ENCODE data around the gene BCAR3. TPM values are rescaled to one million over a fixed set of nuclear protein-coding genes. Genes with fewer than 3 reads are reported as not detected.
"Not testable (repeated sequence)": the region's sequence is repeated elsewhere in the genome, so short reads cannot be mapped to it uniquely, and the experiment has no call there.

Gene BCAR3
- total RNA-seq, 1 donor from 2014 or later, result 16.6 TPM

DNA sequence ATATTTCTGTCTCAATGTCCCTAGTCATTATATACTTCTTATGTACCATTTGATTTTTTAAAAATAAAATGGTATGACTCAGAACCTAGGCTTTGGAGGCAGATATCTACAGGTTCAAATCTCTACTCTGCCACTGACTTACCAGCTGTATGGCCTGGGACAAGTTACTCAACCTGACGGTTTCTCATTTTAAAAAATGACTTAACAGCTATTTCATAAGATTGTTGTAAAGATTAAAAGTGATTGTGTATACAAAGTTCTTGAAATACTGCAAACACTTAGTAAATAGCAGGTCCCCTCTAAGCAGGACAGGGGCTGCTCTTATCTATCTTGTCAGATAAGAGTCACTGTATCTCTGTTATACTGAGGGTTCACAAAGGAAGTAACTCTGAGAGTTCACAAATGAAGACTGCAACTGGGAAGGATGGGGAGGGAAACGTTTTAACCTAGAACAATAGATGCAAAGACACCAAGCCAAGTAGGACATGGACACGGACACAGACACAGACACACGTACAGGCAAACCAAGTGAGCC, 2.6 kb downstream of the BCAR3 start:
- no peak overlapping the region for H3K27ac Mint-ChIP-seq
- peak overlapping the region; percentile 95 for H3K4me3 Mint-ChIP-seq
- peaks cover 44% of the 10 kb centered on the region for H3K4me1 Mint-ChIP-seq (ENCODE audit: unreplicated experiment)
- TF ChIP-seq, protein P1, sequence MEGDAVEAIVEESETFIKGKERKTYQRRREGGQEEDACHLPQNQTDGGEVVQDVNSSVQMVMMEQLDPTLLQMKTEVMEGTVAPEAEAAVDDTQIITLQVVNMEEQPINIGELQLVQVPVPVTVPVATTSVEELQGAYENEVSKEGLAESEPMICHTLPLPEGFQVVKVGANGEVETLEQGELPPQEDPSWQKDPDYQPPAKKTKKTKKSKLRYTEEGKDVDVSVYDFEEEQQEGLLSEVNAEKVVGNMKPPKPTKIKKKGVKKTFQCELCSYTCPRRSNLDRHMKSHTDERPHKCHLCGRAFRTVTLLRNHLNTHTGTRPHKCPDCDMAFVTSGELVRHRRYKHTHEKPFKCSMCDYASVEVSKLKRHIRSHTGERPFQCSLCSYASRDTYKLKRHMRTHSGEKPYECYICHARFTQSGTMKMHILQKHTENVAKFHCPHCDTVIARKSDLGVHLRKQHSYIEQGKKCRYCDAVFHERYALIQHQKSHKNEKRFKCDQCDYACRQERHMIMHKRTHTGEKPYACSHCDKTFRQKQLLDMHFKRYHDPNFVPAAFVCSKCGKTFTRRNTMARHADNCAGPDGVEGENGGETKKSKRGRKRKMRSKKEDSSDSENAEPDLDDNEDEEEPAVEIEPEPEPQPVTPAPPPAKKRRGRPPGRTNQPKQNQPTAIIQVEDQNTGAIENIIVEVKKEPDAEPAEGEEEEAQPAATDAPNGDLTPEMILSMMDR (conservative IDR thresholded peaks at IDR 0.05), result no peak
- no peaks in the 10 kb centered on the region for H3K36me3 Mint-ChIP-seq
- peaks cover 9% of the 10 kb centered on the region for H3K27me3 Mint-ChIP-seq
- H3K9me3 Mint-ChIP-seq, result no peaks in the 10 kb centered on the region
- DNase-seq (ENCODE audit: extremely low spot score, unreplicated experiment), result no peak

DNA sequence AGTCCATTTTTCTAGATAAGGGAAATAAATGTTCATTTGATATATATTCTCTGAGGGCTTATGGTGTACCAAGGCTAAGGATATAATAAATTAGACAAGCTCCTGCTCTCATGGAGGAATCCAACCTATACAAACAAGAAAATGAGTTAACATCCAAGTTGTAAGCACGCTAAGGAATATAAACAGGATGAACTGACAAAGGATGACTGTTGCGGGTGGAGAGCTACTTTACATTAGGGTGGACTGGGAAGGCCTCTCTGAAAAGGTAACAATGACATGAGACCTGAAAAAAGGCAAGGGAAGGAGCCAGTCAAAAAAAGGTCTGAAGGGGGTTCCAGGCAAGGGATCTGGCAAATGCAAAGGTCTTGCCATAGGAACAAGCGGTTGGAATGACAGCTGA, 3.1 kb downstream of the BCAR3 start:
- Mint-ChIP-seq H3K36me3 (no peaks in the 10 kb centered on the region), H3K9me3 (no peaks in the 10 kb centered on the region), H3K27me3 (peaks cover 6% of the 10 kb centered on the region), H3K27ac (no peak overlapping the region), H3K4me3 (peak overlapping the region; percentile 39), H3K4me1 (ENCODE audit: unreplicated experiment) (peaks cover 45% of the 10 kb centered on the region)
- no peak for DNase-seq (ENCODE audit: extremely low spot score, unreplicated experiment)
- TF ChIP-seq, protein P1 (conservative IDR thresholded peaks at IDR 0.05), result no peak

DNA sequence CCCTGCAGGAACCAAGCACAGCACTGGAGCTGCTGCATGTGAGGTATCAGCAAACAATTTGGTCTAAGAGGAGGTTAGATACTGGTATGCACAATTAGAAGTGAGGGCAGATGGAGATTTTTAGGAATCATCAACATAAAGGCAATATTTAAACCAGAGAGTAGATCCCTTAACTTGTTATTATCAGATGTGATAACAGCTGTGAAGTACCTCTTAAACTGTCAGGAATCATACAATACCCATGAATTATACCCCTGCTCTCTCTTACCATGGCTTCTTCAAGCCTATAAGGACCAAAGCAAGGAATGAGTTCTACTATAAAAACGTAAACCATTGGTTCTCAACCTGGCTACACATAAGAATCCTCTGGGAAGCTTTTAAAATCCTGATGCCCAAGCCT, 3.9 kb downstream of the BCAR3 start:
- H3K9me3 Mint-ChIP-seq, result no peaks in the 10 kb centered on the region
- TF ChIP-seq, protein P1 (conservative IDR thresholded peaks at IDR 0.05), result no peak
- H3K4me1 Mint-ChIP-seq (ENCODE audit: unreplicated experiment), result peaks cover 52% of the 10 kb centered on the region
- H3K27ac Mint-ChIP-seq, result no peak overlapping the region
- H3K36me3 Mint-ChIP-seq, result peaks cover 7% of the 10 kb centered on the region
- H3K27me3 Mint-ChIP-seq, result peaks cover 3% of the 10 kb centered on the region
- no peak overlapping the region for H3K4me3 Mint-ChIP-seq
- no peak for DNase-seq (ENCODE audit: extremely low spot score, unreplicated experiment)

DNA sequence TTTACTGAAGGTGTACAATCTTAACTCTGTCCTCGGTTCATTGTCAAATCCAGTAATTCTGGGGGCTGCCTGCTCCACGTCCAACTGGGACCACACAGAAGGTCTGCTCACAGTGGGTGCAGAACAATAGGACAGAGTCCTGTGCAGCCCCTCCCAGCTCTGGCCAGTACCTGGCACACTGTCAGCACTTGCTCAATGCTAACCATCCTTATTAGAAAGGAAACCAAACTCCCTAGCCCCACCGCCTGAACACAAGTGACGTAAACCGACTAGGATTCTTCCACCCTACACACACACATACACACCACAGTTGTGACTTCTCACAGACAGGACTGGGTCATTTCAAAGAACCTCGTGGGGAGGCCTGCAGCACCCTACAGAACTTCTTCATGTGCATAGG, 5.2 kb downstream of the BCAR3 start:
- Mint-ChIP-seq H3K4me1 (ENCODE audit: unreplicated experiment) (peaks cover 61% of the 10 kb centered on the region), H3K4me3 (no peak overlapping the region), H3K27me3 (peaks cover 3% of the 10 kb centered on the region), H3K36me3 (peaks cover 8% of the 10 kb centered on the region), H3K9me3 (no peaks in the 10 kb centered on the region), H3K27ac (no peak overlapping the region)
- DNase-seq (ENCODE audit: extremely low spot score, unreplicated experiment), result no peak
- TF ChIP-seq, protein P1 (conservative IDR thresholded peaks at IDR 0.05), result no peak

DNA sequence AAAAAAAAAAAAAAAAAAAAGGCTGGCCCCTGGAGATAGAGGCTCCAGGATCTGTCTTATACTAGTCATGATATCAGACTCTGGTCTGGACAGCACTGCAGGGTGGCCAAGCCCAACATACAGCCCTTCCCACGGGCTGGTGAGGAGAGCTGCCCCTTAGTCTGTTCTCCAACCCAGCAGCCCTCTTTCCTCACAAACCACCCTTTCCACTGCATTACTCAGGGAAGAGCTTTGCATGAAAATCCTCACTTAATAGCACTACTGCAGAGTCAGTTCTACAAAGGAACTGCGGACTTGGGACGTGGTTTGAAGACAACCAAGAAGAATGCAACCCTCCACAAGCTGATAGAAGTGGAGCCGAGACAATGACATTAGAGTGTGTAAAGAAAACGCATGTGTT, 5.7 kb downstream of the BCAR3 start:
- Mint-ChIP-seq H3K9me3 (no peaks in the 10 kb centered on the region), H3K27me3 (peaks cover 3% of the 10 kb centered on the region), H3K4me1 (ENCODE audit: unreplicated experiment) (peaks cover 60% of the 10 kb centered on the region), H3K27ac (no peak overlapping the region), H3K36me3 (peaks cover 8% of the 10 kb centered on the region), H3K4me3 (no peak overlapping the region)
- TF ChIP-seq, protein P1 (conservative IDR thresholded peaks at IDR 0.05), result no peak
- DNase-seq (ENCODE audit: extremely low spot score, unreplicated experiment), result no peak

DNA sequence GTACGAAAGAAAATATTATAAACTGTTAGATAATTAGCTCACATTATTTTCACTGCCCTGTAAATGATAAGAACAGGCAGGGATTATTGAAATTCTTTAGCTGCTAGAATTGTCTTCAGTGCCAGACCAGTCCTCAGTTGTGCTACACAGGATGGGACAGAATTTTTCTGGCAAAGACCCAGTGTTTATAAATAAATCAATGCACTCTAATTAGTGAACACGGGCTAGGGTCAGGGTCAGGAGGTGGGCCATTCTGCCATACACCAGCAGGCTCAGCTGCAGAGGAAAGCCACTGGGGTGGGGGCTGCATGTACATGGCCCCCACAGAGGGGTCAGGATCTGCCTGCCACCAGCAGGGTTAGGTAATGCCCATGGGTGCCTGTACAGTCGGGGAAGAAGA, 6.4 kb downstream of the BCAR3 start:
- H3K4me3 Mint-ChIP-seq, result no peak overlapping the region
- no peak for DNase-seq (ENCODE audit: extremely low spot score, unreplicated experiment)
- H3K27ac Mint-ChIP-seq, result no peak overlapping the region
- TF ChIP-seq, protein P1 (conservative IDR thresholded peaks at IDR 0.05), result no peak
- peaks cover 8% of the 10 kb centered on the region for H3K36me3 Mint-ChIP-seq
- H3K4me1 Mint-ChIP-seq (ENCODE audit: unreplicated experiment), result peaks cover 55% of the 10 kb centered on the region
- H3K9me3 Mint-ChIP-seq, result no peaks in the 10 kb centered on the region
- no peaks in the 10 kb centered on the region for H3K27me3 Mint-ChIP-seq

DNA sequence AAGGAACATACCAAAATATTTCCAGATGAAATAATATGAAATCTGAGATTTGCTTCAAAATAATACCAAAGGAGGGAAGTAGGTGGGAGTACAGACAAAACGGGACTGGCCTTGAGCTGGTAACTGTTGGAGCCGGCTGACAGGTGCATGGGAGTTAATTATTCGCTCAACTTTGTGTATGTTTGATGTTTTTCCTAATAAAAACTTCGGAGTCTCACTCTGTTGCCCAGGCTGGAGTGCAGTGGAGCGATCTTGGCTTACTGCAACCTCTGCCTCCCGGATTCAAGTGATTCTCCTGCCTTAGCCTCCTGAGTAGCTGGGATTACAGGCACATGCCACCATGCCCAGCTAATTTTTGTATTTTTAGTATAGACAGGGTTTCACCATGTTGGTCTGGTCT, 7.6 kb downstream of the BCAR3 start:
- not testable (repeated sequence) for DNase-seq (ENCODE audit: extremely low spot score, unreplicated experiment); H3K9me3 Mint-ChIP-seq; H3K36me3 Mint-ChIP-seq; H3K27me3 Mint-ChIP-seq; H3K4me3 Mint-ChIP-seq
- Mint-ChIP-seq H3K4me1 (ENCODE audit: unreplicated experiment) (peaks cover 53% of the 10 kb centered on the region), H3K27ac (peak overlapping the region; percentile 72)

Measured in type B pancreatic cell (in vitro differentiated cells).